HG03565 (cell line): ENCODE data around the gene FAF2.
"Not testable (repeated sequence)": the region's sequence is repeated elsewhere in the genome, so short reads cannot be mapped to it uniquely, and the experiment has no call there.

Experiments
- ATAC-seq: cut with Tn5 transposase; IDR thresholded peaks from one replicate; pipeline ENCODE4 v1.9.1; 2021; ENCODE audit warnings: mild to moderate bottlenecking, moderate library complexity; ENCODE audit not compliant: unreplicated experiment

Gene FAF2, protein sequence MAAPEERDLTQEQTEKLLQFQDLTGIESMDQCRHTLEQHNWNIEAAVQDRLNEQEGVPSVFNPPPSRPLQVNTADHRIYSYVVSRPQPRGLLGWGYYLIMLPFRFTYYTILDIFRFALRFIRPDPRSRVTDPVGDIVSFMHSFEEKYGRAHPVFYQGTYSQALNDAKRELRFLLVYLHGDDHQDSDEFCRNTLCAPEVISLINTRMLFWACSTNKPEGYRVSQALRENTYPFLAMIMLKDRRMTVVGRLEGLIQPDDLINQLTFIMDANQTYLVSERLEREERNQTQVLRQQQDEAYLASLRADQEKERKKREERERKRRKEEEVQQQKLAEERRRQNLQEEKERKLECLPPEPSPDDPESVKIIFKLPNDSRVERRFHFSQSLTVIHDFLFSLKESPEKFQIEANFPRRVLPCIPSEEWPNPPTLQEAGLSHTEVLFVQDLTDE

DNA sequence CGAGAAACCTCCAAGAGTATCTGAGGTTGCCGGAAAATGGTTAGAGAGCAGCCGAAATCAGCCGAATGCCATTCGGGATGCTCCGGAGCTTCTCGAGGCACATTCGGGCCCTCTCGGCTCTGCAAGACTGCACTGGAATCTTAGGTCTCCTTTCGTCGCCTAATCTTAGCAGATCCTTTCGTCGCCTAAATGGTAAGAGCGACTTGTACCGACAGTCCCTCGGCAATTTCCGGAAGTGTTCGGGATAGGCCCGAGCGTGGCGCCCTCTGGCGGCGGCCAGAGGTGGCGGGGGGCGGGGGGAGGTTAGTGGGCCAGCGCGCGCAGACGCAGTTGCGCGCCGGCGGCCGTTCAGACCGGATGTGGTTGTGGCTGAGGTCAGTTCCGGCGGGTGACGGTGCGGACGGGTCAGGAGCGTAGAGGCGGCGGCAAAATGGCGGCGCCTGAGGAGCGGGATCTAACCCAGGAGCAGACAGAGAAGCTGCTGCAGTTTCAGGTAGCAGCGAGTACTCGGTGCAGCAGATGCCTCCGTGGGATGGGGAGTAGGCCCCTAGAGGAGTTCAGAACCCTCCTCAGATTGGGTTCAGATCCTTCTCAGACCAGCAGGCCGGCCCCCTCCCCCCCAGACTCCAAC is at the start of gene FAF2:
Gene FAF2 (plus strand): TSS at position 408 of the 631 bp plus-strand sequence. CDS start 23 bp downstream, at position 431.
- ATAC-seq = peak; percentile 91

GRCh38 chr5:176400382-176401156 is 47.6 kb upstream of the FAF2 start:
- ATAC-seq = no peak

- ATAC-seq = no peak
These were observed 46.6 kb upstream of the FAF2 start for GRCh38 chr5:176401281-176402205.

- no peak for ATAC-seq
These were observed 42.3 kb upstream of the FAF2 start for GRCh38 chr5:176405656-176406435.

GRCh38 chr5:176406436-176407052 is 41.6 kb upstream of the FAF2 start:
- ATAC-seq = no peak

- ATAC-seq = no peak
These were observed 40.5 kb upstream of the FAF2 start for GRCh38 chr5:176407456-176408251.

GRCh38 chr5:176408252-176408573 is 40.0 kb upstream of the FAF2 start:
- not testable (repeated sequence) for ATAC-seq

DNA sequence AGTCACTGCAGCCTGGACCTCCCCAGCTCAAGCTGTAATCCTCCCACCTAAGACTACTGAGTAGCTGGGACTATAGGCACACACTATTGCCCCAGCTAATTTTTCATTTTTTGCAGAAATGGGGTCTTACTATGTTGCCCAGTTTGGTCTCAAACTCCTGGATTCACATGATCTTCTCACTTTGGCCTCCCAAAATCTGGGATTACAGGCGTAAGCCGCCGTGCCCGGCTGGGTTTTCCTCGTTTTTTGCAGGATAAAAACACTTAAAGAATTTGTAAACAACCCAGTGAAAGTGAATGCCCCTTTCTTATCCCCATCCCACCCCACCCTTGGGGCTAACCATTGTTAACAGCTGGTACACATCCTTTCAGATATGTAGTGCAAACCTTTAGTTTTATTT is 39.6 kb upstream of the FAF2 start:
- no peak for ATAC-seq

GRCh38 chr5:176409765-176410164 is 38.4 kb upstream of the FAF2 start:
- no peak for ATAC-seq

DNA sequence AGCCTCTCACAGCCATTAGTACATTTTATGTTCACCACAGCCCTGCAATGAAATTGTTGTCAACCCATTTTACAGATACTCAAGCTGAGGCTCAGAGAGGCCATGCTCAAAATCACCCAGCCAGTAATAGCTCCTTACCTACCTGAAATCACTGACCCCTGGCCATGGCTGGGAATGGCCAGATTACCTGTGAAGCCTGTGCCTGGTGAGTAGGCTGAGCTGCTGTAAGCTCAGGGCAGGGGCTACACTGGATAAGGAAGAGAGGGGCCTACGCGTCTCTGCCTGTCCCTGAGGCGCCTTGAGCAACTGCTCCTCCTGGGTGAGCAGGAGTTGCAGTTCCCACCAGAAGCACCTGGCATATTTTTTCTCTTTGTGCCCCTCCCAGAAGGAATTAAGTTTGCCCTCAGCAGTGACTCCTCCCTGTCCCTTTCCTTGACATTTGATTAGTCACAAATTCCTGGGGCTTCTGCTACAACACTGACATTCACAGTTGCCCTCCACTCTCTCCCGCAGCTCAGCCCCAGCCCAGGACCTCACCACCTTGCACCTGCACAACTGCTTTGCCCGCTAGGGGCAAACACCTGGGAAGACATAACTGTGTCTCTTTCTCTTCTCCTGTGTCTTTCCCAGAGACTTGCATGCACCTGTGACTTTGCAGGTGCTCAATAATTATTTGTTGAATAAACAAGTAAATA is 37.6 kb upstream of the FAF2 start:
- ATAC-seq = no peak

DNA sequence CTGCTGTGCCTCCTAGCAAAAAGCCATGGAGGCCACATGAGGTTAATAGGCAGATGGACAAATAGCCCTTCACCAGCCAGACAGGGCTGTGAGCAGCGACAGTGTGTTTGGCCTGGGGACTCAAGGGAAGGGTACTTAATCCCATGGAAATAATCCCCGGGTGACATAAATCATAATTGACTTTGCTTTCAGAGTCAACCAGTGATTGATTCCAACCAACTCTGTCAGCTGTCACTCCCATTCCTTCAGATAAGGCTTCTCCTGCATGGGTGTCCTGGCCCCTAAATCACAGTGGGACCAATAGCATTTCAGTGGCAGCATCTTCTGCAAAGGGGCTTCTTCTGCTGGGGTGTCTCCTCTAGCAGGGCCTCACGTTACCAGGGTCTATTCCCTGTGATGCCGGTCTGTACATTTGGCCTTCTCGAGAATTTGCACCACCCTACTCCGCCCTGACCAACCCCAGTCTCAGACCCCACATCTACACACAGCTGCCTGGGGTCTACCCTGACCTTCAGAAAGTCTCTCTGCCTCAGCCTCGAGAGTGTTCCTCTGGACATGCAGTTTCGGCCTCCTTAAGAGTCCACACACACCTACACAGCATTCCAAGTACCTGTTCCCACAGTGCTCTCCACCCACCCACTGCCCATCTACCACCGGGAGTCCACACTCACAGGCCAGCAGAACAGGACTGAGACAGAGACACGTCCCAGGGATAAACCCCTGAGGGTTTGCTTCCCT is 35.5 kb upstream of the FAF2 start:
- no peak for ATAC-seq

DNA sequence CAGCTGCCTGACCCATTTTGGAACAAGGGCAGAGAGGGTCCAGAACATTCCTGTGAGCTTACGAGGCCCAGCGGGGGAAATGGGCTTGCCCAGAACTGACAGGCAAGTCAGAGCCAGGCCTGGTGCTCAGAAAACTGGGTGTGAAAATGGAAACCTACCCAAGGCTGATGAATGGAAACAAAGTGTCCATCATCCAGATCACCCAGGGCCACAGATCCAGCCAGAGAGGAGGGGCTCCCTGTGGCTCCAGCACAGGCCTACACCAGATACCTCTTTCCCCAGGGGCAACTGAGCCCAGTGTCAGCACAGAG is 35.0 kb upstream of the FAF2 start:
- ATAC-seq = no peak

DNA sequence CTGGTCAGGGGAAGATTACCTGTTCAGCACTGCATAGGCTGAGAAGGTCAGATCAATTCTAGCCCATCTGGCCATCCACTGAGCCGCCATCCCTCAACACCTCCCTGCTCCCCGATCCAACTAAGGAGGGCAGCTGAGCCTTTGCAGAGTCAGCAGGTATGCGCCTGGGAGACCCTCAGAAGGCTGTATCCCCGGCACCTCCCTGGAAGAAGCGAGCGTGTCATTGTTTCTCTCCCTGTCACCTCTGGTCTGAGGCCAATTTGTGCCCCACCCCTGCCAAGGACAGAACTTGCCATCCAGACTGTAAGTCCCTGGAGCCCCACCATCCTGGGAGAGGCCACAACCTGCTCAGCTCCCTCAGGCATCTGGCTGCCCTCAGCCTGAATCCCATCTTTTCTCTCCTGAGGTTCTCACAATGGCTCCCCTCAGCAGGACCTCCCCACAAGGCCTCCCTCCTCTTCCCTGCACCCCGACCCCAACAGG is 34.4 kb upstream of the FAF2 start:
- ATAC-seq = no peak

DNA sequence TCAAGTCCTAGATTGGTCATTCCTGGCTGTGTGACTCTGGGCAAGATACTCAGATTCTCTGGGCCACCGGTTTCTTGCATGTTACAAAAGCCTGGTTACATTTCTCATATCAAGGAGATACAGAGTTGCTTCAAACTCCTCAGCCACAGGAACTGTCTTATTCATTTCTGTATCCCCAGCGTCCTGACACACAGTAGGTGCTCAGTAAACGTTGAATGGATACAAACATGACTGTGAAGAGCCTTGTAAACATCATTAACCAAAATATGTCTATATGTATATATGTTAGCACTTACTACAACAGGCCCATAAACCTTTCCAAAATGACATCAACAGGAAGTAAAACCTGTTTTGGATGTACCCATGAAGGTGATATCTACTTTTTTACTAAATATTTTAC is 33.5 kb upstream of the FAF2 start:
- no peak for ATAC-seq

DNA sequence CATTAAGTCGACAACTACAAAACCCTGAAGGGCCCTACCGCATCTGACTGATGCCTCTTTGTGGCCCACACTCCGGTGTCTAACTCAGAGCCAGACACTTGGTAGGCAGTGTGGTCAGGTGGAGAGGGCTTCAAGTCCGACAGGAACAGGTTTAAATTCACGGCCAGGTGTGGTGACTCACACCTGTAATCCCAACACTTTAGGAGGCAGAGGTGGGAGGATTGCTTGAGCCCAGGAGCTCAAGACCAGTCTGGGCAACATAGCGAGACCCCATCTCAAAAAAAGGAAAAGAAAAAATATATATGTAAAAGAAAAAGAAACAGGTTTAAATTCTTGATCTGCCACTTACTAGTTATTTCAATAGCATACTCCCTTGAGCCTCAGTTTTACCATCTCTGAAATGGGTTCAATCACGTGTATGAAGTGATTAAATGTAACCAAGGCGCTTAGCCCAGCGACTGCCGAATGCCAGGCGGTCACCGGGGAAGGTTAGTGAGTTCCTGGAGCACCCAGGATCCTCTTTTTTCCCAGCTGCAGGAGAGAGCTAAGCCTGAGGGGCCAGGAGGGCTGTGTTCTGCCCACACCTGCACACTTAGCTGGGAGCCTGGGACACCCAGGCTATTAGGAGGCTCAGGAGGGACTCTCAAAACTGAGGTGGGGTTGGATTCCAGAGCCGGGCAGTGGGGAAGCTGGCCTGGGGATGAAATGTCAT is 32.8 kb upstream of the FAF2 start:
- ATAC-seq = no peak

DNA sequence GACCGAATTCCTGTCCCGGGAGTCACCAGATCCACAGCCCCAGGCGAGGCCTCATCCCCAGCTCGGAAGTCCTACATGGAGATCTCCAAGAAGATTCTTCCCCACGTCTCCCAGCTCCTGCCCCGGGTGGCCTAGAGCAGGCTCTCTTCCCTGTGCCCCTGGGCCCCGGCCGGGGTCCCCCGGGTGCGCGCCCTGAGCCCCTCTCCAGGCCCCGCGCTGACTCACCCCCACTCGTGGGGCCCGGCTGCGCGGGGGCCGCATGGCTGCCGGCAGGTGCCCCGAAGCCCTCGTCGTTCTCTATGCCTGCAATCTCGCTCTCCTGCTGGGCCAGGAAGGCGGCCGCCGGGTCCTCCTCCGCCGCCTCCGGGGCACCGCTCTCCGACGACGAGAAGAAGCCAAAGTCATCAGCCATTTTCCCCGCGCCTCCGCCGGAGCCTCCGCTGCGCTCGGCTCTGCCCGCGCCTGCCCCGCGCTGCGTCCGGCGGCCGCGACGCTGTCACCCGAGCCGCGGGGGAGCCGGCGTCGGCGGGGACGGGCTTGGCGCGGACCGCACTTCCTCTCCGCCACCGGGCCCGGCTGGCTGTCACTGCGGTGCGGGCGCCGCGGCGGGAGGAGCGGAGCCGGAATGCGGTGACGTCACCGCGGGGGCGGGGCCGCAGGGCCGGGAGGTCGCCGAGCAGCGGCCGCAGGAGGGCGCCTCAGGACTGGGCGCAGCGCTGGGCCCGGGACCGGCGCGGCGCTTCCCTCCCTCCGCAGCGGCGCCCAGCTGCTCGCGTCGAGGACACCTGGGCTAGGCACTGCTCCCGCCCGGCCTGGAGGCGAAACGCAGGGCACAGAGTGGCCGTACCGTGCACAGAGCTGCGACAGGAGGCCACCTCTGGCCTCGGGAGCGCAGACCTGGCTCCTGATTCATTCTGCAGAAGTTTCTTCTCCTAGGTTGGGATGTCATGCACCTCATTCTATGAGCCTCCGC is 31.9 kb upstream of the FAF2 start, which contains the start of gene CLTB:
Gene CLTB (minus strand): TSS at position 588 of the 973 bp plus-strand sequence. CDS start 176 bp downstream, at position 412.
- ATAC-seq = peak; percentile 81
